HepG2 (cell line): Measurements from ENCODE around the gene ERLIN1. TPM values are rescaled to one million over a fixed set of nuclear protein-coding genes. Genes with fewer than 3 reads are reported as not detected.

Experiments
- KIAA2018 ChIP-seq: sonication (generic); formaldehyde crosslinking; IDR thresholded peaks from 2 replicates; pipeline ENCODE4 v1.5.0; 2020; ENCODE audit warnings: mild to moderate bottlenecking, missing genetic modification reagents, borderline replicate concordance
- SNAPC4 ChIP-seq: sonication (generic); formaldehyde crosslinking; IDR thresholded peaks from 2 replicates; pipeline ENCODE4 v1.4.0; 2020; ENCODE audit warnings: mild to moderate bottlenecking, missing genetic modification reagents
- ZNF407 ChIP-seq: sonication (generic); formaldehyde crosslinking; IDR thresholded peaks from one replicate; pipeline ENCODE4 v1.5.1; 2020; ENCODE audit warnings: mild to moderate bottlenecking, missing genetic modification reagents; ENCODE audit errors: not compliant biosample characterization
- ZNF782 ChIP-seq: sonication (generic); formaldehyde crosslinking; IDR thresholded peaks from 2 replicates; pipeline ENCODE4 v1.4.0; 2020; ENCODE audit warnings: missing genetic modification reagents, mild to moderate bottlenecking, borderline replicate concordance
- polyA plus RNA-seq, 8 experiments: library from polyadenylated mRNA; depleted of rRNA in 3 of 8; stranded (reverse) in 7 of 8; unstranded in 1 of 8; fragments of >200 nt; fragmentation: Illumina TruSeq in 4 of 8; extraction: Trizol in 4 of 8; gene quantifications; 2 replicates each; pipeline versions ENCODE4 v1.2.1 to v1.2.3, GENCODE V29; 2011 to 2016; ENCODE audit warnings: low read depth in 4 of 8, missing spikeins in 1 of 8, mixed read lengths in 1 of 8; ENCODE audit not compliant: insufficient read depth in 1 of 8
- total RNA-seq, 5 experiments: library from RNA; depleted of rRNA; stranded (reverse); fragments of >200 nt; fragmentation: Illumina TruSeq; extraction: Trizol; gene quantifications; 2 replicates each; pipeline ENCODE4 v1.2.3, GENCODE V29; 2016; ENCODE audit warnings: low read depth in 1 of 5

ERLIN1 gene
- total and polyA plus RNA-seq, 2 of the 13 experiments (the other 11 are each of a cell fraction or from before 2014, with no cell fraction given): 56.8 to 69.3 TPM

GRCh38 chr10:100186253-100187212, 704 bp upstream of the ERLIN1 start (continued):
- no peak for TF ChIP-seq KIAA2018 (CRISPR knock-in tag)
- no peak; the same call in 1 of the 2 replicates for TF ChIP-seq ZNF782 (CRISPR knock-in tag)
- TF ChIP-seq SNAPC4 (CRISPR knock-in tag): no peak
- no peak for TF ChIP-seq ZNF407 (CRISPR knock-in tag)
